Fibroblast of mammary gland (primary cell): Measurements from ENCODE around the gene SPINT3.

Experiments used
- DNase-seq: peaks from one replicate; pipeline ENCODE4 v3.0.0-alpha.2; 2010; ENCODE audit warnings: low read depth
- H3K4me3 ChIP-seq: 2 replicates; pipeline ENCODE4 v1.5.1; 2011; ENCODE audit warnings: low read depth, mild to moderate bottlenecking, low read length, moderate library complexity; ENCODE audit not compliant: control insufficient read depth
- CTCF ChIP-seq: conservative IDR thresholded peaks from 2 replicates; pipeline ENCODE4 v1.5.1; 2011; ENCODE audit warnings: low read depth, low read length, inconsistent platforms; ENCODE audit not compliant: control insufficient read depth, insufficient read depth

Gene SPINT3

GRCh38 chr20:45463709-45464108 is 51.7 kb downstream of the SPINT3 start:
- no peak overlapping the region for H3K4me3 ChIP-seq
- no peak for DNase-seq
- no peak for TF ChIP-seq CTCF

- no peak overlapping the region for H3K4me3 ChIP-seq
- TF ChIP-seq CTCF, result no peak
- no peak for DNase-seq
Observed at GRCh38 chr20:45462711-45463509, 52.5 kb downstream of the SPINT3 start.
